HL-60/S4 (cell line): ENCODE measurements around the gene ATRX.
"Not testable (repeated sequence)": the region's sequence is repeated elsewhere in the genome, so short reads cannot be mapped to it uniquely, and the experiment has no call there.

ENCODE experiments used
- in situ Hi-C: fragments of 300-500 bp; cut with MboI; formaldehyde crosslinking; loops from 2 replicates; pipeline ENCODE4 v1.14.3; 2022; ENCODE audit warnings: low sequenced_read_pairs

The ATRX gene

DNA sequence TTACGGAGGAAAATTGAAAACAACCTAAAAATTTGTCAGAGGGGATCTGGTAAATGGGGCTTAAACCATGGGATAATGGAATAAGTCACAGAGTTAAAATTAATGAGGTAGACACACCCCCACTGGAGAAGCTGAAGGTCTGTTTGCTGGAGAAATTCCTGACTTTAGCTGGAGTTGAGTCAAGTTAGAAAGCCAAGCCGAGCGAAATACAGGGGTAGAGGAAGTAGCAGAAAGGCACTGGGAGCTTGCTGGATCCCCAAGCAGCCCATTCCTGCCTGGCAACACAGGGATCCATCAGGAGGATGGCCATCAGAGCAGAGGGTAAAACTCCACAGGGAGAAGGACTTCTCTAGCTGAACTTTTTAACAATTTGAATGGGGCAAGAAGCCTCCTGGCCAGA, 163.8 kb downstream of the ATRX start:
- in situ Hi-C loops, result no loop called here

- in situ Hi-C loops, result not testable (repeated sequence)
Measured at GRCh38 chrX:77621453-77621852, 164.6 kb downstream of the ATRX start.

DNA sequence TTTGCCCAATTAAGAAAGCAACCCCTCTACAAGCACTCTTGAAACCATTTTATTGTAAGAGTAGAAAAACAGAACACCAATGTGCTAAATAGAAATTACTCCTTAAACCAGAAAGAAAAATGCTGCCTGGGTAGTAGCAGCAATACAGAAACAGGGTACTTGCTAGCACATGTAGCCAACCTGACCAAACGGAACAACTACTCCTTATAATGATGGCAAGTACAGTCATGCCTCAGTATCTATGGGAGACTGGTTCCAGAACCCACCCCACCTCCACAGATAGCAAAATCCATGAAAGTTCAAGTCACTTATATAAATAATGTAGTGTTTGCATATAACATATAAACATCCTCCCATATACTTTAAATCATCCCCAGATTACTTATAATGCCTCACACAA, 168.8 kb downstream of the ATRX start:
- in situ Hi-C loops, result no loop called here

DNA sequence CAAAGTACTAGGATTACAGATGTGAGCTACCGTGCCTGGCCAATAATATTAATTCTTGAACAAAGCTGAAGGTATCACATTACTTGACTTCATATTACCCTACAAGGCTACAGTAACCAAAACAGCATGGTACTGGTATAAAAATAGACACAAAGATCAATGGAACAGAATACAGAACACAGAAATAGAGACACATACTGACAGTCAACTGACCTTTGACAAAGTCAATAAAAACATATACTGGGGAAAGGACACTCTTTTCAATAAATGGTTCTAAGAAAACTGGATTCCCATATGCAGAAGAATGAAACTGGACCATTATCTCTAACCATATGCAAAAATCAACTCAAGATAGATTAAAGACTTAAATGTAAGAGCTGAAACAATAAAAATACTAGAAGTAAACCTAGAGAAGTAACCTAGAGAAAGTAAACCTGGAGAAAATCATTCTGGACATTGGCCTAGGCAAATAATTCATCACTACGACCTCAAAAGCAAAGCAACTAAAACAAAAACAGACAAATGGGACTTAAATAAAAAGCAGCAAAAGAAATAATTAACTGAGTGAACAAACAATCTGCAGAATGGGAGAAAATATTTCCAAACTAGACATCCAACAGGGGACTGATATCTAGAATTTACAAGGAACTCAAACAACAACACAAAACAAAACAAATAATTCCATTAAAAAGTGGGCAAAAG, 182.2 kb downstream of the ATRX start:
- in situ Hi-C loops, result no loop called here

DNA sequence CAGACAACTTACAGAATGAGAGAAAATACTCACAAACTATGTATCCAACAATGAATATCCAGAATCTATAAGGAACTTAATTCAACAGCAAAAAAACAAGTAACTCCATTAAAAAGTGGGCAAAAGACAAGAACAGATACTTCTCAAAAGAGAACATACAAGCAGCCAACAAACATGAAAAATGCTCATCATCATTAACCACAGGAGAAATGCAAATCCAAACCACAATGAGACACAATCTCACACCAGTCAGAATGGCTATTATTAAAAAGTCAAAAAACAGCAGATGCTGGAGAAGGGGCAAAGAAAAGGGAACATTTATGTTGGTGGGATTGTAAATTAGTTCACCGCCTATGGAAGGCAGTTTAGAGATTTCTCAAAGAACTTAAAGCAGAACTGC, 188.5 kb downstream of the ATRX start:
- in situ Hi-C loops, result no loop called here

DNA sequence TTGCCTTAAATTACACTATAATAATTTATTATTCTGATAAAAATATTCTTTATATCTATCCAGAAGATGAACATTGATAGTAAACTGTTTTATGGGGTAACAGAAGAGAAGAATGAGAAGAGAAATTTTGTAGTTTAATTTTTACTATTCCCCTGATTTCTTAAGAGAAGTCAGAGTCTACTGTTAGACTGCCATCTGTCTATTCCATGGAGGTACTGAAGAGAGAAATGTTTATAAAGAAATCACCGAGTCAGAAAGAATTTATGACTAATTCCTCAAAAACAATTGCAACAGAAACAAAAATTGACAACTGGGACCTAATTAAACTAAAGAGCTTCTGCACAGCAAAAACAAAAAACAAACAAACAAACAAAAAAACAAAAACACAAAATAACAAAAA, 188.9 kb downstream of the ATRX start:
- in situ Hi-C loops, result no loop called here

- in situ Hi-C loops, result no loop called here
Measured at GRCh38 chrX:77595848-77596247, 190.2 kb downstream of the ATRX start.

DNA sequence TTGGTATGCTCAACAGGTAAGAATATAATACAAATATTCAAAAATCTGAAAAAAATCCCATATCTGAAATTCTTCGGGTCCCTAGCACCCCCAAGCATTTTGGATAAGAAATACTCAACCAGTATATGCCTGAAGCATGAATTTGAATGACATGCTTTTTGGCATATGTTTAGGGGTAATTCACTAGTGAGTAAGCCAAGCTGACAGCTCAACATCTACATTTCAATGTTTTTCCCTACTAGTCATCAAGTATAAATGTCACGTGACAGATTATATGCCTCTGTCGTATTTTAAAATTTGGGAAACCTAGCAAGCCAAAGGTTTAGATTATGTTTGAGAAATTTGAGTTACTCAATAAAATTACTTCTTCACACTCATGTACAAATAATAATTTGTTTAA, 213.7 kb downstream of the ATRX start:
- in situ Hi-C loops, result no loop called here

DNA sequence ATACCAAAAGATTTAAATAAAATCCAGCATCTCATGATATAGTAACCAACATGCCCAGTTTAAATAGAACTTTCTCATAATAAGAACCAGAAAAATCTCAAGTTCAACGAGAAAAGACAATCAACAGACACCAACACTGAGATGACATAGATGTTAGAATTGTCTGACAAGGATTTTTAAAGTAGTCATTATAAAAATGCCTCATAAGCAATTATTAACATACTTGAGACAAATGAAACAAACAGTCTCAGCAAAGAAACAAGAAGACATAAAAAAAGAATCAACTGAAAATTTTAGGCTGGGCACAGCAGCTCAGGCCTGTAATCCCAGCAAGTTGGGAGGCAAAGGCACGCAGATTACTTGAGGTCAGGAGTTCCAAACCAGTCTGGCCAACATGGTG, 220.7 kb downstream of the ATRX start:
- in situ Hi-C loops, result no loop called here

GRCh38 chrX:77564823-77565222, 221.2 kb downstream of the ATRX start:
- in situ Hi-C loops, result no loop called here

DNA sequence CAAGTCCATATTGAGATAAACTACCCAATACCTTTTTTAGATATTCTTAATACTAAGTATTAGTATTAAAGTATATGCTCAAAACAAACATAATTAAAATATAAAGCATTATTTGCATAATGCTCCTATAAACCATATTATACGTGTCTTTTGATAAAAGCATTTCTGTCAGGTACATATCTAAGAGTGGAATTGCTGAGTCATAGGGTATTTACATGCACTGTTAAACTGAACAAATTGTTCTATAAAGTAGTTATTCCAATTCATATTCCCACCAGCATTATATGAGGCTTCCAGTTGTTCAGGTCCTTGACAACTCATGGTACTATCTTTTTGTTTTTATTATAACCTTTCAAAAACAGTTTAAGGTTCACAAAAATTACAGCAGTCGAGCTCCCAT, 224.6 kb downstream of the ATRX start:
- in situ Hi-C loops, result no loop called here

DNA sequence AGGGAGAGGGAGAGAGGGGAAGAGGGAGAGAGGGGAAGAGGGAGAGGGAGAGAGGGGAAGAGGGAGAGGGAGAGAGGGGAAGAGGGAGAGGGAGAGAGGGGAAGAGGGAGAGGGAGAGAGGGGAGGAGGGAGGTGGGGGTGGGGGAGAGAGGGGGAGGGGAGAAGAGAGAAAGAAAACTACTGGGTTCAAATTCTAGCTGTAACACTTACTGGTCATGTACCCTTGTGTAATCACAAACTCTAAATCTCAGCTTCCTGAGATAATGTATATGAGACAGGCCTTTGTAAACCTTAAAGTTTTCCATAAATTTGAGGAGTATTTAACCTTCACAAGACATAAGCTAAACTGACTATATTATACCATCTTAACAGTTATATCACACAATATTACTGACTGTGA, 229.7 kb downstream of the ATRX start:
- in situ Hi-C loops, result no loop called here

- in situ Hi-C loops, result no loop called here
Measured at GRCh38 chrX:77548751-77549150, 237.3 kb downstream of the ATRX start.

GRCh38 chrX:77539778-77540177, 246.2 kb downstream of the ATRX start:
- in situ Hi-C loops, result not testable (repeated sequence)

- in situ Hi-C loops, result not testable (repeated sequence)
Measured at GRCh38 chrX:77531261-77531660, 254.8 kb downstream of the ATRX start.

GRCh38 chrX:77528034-77528433, 258.0 kb downstream of the ATRX start:
- in situ Hi-C loops, result no loop called here

DNA sequence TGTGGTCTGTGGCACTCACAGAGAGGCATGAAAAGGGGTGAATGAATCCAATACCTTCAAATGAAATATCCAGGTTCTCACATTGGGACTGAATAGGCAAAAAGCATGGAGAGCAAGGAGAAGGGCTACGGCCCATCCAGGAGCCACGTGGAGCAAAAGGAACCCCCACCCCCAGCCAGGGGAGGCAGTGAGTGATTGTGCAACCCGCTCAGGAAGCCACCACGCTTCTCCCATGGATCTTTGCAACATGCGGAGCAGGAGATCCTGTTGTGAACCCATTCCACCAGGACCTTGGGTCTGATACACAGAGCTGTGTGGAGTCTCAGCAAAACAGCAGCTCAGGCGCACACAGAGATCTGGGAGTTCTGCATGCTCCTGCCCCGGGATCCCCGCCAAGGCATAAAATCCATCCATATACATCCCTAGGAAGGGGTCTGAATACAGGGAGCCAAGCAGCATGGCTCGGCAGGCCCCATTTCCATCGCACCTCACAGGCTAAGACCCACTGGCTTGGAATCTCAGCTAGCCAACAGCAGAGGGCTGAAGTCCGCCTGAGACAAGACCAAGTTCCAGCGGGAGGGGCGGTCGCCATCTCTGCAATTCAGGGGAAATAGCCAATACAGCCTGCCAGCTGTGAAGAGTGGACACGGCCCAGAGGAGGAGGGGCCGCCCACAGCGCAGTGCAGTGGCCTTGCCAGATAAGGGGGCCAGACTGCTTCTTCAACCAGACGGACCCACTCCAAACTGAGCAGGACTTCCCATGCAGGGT, 258.6 kb downstream of the ATRX start:
- in situ Hi-C loops, result no loop called here

DNA sequence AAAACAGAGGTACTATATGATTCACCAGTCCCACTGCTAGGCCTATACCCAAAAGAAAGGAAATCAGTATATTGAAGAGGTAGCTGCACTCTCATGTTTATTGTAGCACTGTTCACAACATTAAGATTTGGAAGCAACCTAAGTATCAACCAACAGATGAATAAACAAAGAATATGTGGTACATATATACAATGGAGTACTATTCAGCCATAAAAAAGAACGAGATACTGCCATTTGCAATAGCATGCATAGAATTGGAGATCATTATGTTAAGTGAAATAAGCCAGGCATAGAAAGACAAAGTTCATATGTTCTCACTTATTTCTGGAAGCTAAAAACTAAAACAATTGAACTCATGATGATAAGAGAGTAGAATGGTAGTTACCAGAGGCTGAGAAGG, 266.3 kb downstream of the ATRX start:
- in situ Hi-C loops, result no loop called here

DNA sequence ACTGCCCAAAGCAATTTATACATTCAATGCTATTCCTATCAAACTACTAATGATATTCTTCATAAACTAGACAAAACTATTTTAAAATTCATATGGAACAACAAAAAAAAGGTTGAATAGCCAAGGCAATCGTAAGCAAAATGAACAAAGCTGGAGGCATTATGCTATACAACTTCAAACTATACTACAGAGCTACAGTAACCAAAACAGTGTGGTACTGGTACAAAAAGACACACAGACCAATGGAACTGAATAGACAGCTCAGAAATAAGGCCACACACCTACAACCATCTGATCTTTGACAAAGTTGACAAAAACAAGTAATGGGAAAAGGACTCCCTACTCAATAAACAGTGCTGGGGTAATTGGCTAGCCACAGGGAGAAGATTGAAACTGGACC, 271.8 kb downstream of the ATRX start:
- in situ Hi-C loops, result no loop called here

DNA sequence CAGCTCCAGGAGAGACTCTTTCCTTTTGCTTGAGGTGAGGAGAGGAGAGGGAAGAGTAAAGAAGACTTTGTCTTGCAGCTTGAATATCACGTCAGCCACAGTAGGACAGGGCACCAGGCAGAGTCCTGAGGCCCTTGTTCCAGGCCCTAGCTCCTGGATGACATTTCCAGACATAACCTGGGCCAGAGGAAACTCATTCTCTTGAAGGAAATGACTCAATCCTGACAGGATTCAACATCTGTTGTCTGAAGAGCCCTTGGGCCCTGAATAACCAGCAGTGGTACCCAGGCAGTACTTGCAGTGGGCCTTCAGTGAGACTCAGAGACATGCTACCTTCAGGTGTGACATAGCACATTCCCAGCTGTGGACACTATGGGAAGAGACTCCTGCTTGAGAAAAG, 276.0 kb downstream of the ATRX start:
- in situ Hi-C loops, result no loop called here

- in situ Hi-C loops, result no loop called here
Measured at GRCh38 chrX:77505227-77505626, 280.8 kb downstream of the ATRX start.

- in situ Hi-C loops, result no loop called here
Measured at GRCh38 chrX:77502951-77503525, 283.0 kb downstream of the ATRX start.
